Trophoblast cell (in vitro differentiated cells and primary cell): ENCODE measurements around the gene HAUS3.

Experiments used
- DNase-seq, 2 donors: peaks; one replicate each; pipeline ENCODE4 v3.0.0-alpha.2; 2016
- H2AFZ ChIP-seq: 2 replicates; pipeline ENCODE4 v1.6.1; 2013; ENCODE audit warnings: low read length, moderate library complexity, mild to moderate bottlenecking; ENCODE audit not compliant: insufficient read depth, poor library complexity
- H2AK5ac ChIP-seq: 2 replicates; pipeline ENCODE4 v1.6.1; 2013; ENCODE audit warnings: mild to moderate bottlenecking, low read length
- H2BK120ac ChIP-seq: 2 replicates; pipeline ENCODE4 v1.6.1; 2013; ENCODE audit warnings: low read length, mild to moderate bottlenecking, moderate library complexity; ENCODE audit not compliant: insufficient read depth, poor library complexity
- H2BK12ac ChIP-seq: 2 replicates; pipeline ENCODE4 v1.6.1; 2013; ENCODE audit warnings: mild to moderate bottlenecking, low read length, moderate library complexity
- H2BK5ac ChIP-seq: 2 replicates; pipeline ENCODE4 v1.6.1; 2013; ENCODE audit warnings: low read length, low read depth, moderate library complexity, mild to moderate bottlenecking; ENCODE audit not compliant: poor library complexity
- H3K14ac ChIP-seq: 2 replicates; pipeline ENCODE4 v1.6.1; 2013; ENCODE audit warnings: mild to moderate bottlenecking, low read length
- H3K18ac ChIP-seq: 2 replicates; pipeline ENCODE4 v1.6.1; 2013; ENCODE audit warnings: mild to moderate bottlenecking, low read length
- H3K23ac ChIP-seq: 2 replicates; pipeline ENCODE4 v1.6.1; 2013; ENCODE audit warnings: low read length
- H3K27ac ChIP-seq: 2 replicates; pipeline ENCODE4 v1.5.1; 2013; ENCODE audit warnings: low read depth, mild to moderate bottlenecking, inconsistent platforms, low read length, moderate library complexity
- H3K27me3 ChIP-seq: 2 replicates; pipeline ENCODE4 v1.6.1; 2013; ENCODE audit warnings: inconsistent platforms, mild to moderate bottlenecking, low read length, moderate library complexity; ENCODE audit not compliant: insufficient read depth
- H3K36me3 ChIP-seq, 2 experiments: 1 replicate in 1 of 2; 2 replicates in 1 of 2; pipeline ENCODE4 v1.6.1; 2013; ENCODE audit warnings: low read length in 2 of 2, mild to moderate bottlenecking in 2 of 2, moderate library complexity in 1 of 2; ENCODE audit not compliant: insufficient read depth in 2 of 2, control insufficient read depth in 1 of 2
- H3K4ac ChIP-seq: 2 replicates; pipeline ENCODE4 v1.6.1; 2013; ENCODE audit warnings: low read depth, mild to moderate bottlenecking, low read length, moderate library complexity
- H3K4me1 ChIP-seq, 2 experiments: 1 replicate in 1 of 2; 2 replicates in 1 of 2; pipeline ENCODE4 v1.6.1; 2013; ENCODE audit warnings: low read length in 2 of 2, mild to moderate bottlenecking in 2 of 2, moderate library complexity in 1 of 2; ENCODE audit not compliant: insufficient read depth in 2 of 2, control insufficient read depth in 1 of 2
- H3K4me2 ChIP-seq: 2 replicates; pipeline ENCODE4 v1.6.1; 2013; ENCODE audit warnings: inconsistent platforms, mild to moderate bottlenecking, low read length, moderate library complexity
- H3K4me3 ChIP-seq: 2 replicates; pipeline ENCODE4 v1.5.1; 2013; ENCODE audit warnings: mild to moderate bottlenecking, low read depth, low read length, inconsistent platforms
- H3K79me1 ChIP-seq: one replicate; pipeline ENCODE4 v1.6.1; 2013; ENCODE audit warnings: low read length
- H3K79me2 ChIP-seq: 2 replicates; pipeline ENCODE4 v1.6.1; 2013; ENCODE audit warnings: low read length, mild to moderate bottlenecking; ENCODE audit not compliant: control insufficient read depth, insufficient read depth, poor library complexity
- H3K9ac ChIP-seq: 2 replicates; pipeline ENCODE4 v1.6.1; 2013; ENCODE audit warnings: mild to moderate bottlenecking, low read length
- H3K9me3 ChIP-seq: 2 replicates; pipeline ENCODE4 v1.6.1; 2013; ENCODE audit warnings: low read depth, mild to moderate bottlenecking, control low read depth, inconsistent platforms, low read length; ENCODE audit not compliant: insufficient read depth
- H4K12ac ChIP-seq: 2 replicates; pipeline ENCODE4 v1.6.1; 2013; ENCODE audit warnings: low read depth, mild to moderate bottlenecking, low read length, moderate library complexity
- H4K8ac ChIP-seq: 2 replicates; pipeline ENCODE4 v1.6.1; 2013; ENCODE audit warnings: low read depth, mild to moderate bottlenecking, low read length, moderate library complexity
- H4K91ac ChIP-seq: one replicate; pipeline ENCODE4 v1.6.1; 2013; ENCODE audit warnings: low read depth, mild to moderate bottlenecking, low read length, moderate library complexity
- WGBS: extraction: QIAGEN DNeasy Blood & Tissue Kit; methylation state at CpG from one replicate; pipeline ENCODE4 v1.1.7; 2013; ENCODE audit warnings: missing lambda C conversion rate; ENCODE audit not compliant: insufficient read length, insufficient coverage; ENCODE audit errors: extremely low coverage; 5-methylcytosine and 5-hydroxymethylcytosine counted together

HAUS3 gene

GRCh38 chr4:2283199-2283711 is 41.3 kb upstream of the HAUS3 start:
- Histone ChIP-seq H2BK120ac (no peak overlapping the region), H3K79me1 (no peaks in the 10 kb centered on the region), H3K14ac (no peak overlapping the region), H3K4me1 (peaks cover 0 to 4% of the 10 kb centered on the region in 2 experiments), H4K8ac (no peak overlapping the region), H2AK5ac (no peak overlapping the region), H3K36me3 (no peaks in the 10 kb centered on the region), H2AFZ (no peak overlapping the region), H4K91ac (no peak overlapping the region), H3K9me3 (no peaks in the 10 kb centered on the region), H3K79me2 (no peaks in the 10 kb centered on the region), H2BK12ac (no peak overlapping the region), H3K4me2 (no peak overlapping the region), H4K12ac (no peak overlapping the region), H3K4ac (no peak overlapping the region), H3K9ac (no peak overlapping the region), H2BK5ac (no peak overlapping the region), H3K27ac (no peak overlapping the region), H3K4me3 (no peak overlapping the region), H3K23ac (no peak overlapping the region), H3K18ac (no peak overlapping the region), H3K27me3 (no peaks in the 10 kb centered on the region)
- DNase-seq: no peak
- 100% methylated on average over 2 of the region's 3 CpGs for WGBS

- H3K4ac ChIP-seq: no peak overlapping the region
- no peak overlapping the region for H2BK12ac ChIP-seq
- no peaks in the 10 kb centered on the region for H3K27me3 ChIP-seq
- H4K91ac ChIP-seq: no peak overlapping the region
- no peaks in the 10 kb centered on the region for H3K9me3 ChIP-seq
- no peaks in the 10 kb centered on the region for H3K79me2 ChIP-seq
- H3K14ac ChIP-seq: no peak overlapping the region
- H3K4me2 ChIP-seq: no peak overlapping the region
- no peak overlapping the region for H4K8ac ChIP-seq
- H2BK5ac ChIP-seq: no peak overlapping the region
- no peak overlapping the region for H3K9ac ChIP-seq
- no peaks in the 10 kb centered on the region for H3K36me3 ChIP-seq
- no peak overlapping the region for H2AK5ac ChIP-seq
- peaks cover 0 to 4% of the 10 kb centered on the region in 2 experiments for H3K4me1 ChIP-seq
- H3K27ac ChIP-seq: no peak overlapping the region
- no peak overlapping the region for H4K12ac ChIP-seq
- WGBS: no CpG with 5 or more reads among the region's 10 CpGs
- H3K18ac ChIP-seq: no peak overlapping the region
- no peaks in the 10 kb centered on the region for H3K79me1 ChIP-seq
- no peak for DNase-seq
- no peak overlapping the region for H3K23ac ChIP-seq
- H3K4me3 ChIP-seq: no peak overlapping the region
- no peak overlapping the region for H2BK120ac ChIP-seq
- H2AFZ ChIP-seq: no peak overlapping the region
Observed at GRCh38 chr4:2281575-2282343, 39.8 kb upstream of the HAUS3 start.

GRCh38 chr4:2280531-2281300 is 38.8 kb upstream of the HAUS3 start:
- Histone ChIP-seq H2BK12ac (no peak overlapping the region), H3K18ac (no peak overlapping the region), H3K4me1 (peaks cover 0 to 3% of the 10 kb centered on the region in 2 experiments), H2AK5ac (no peak overlapping the region), H4K12ac (no peak overlapping the region), H3K9me3 (peaks cover 2% of the 10 kb centered on the region), H2AFZ (no peak overlapping the region), H3K27ac (no peak overlapping the region), H3K27me3 (no peaks in the 10 kb centered on the region), H3K9ac (no peak overlapping the region), H3K14ac (no peak overlapping the region), H3K4me3 (no peak overlapping the region), H4K8ac (no peak overlapping the region), H2BK120ac (no peak overlapping the region), H3K4ac (no peak overlapping the region), H3K36me3 (no peaks in the 10 kb centered on the region), H3K4me2 (no peak overlapping the region), H4K91ac (no peak overlapping the region), H3K23ac (no peak overlapping the region), H3K79me2 (no peaks in the 10 kb centered on the region), H3K79me1 (no peaks in the 10 kb centered on the region), H2BK5ac (no peak overlapping the region)
- no CpG with 5 or more reads among the region's 13 CpGs for WGBS
- no peak for DNase-seq

- Histone ChIP-seq H2AFZ (no peak overlapping the region), H2BK12ac (no peak overlapping the region)
- WGBS: no CpG with 5 or more reads among the region's 9 CpGs
Observed at GRCh38 chr4:2277956-2278355, 36.0 kb upstream of the HAUS3 start.

More at GRCh38 chr4:2277956-2278355, 36.0 kb upstream of the HAUS3 start:
- no peak overlapping the region for H4K8ac ChIP-seq
- H3K18ac ChIP-seq: no peak overlapping the region
- H4K12ac ChIP-seq: no peak overlapping the region
- H3K27ac ChIP-seq: no peak overlapping the region
- no peak overlapping the region for H3K4me2 ChIP-seq
- H3K27me3 ChIP-seq: no peaks in the 10 kb centered on the region
- no peaks in the 10 kb centered on the region for H3K4me1 ChIP-seq
- no peaks in the 10 kb centered on the region for H3K36me3 ChIP-seq
- H3K23ac ChIP-seq: no peak overlapping the region
- H3K14ac ChIP-seq: no peak overlapping the region
- H2BK120ac ChIP-seq: no peak overlapping the region
- DNase-seq: no peak
- H3K4me3 ChIP-seq: no peak overlapping the region
- H3K79me2 ChIP-seq: no peaks in the 10 kb centered on the region
- H3K9me3 ChIP-seq: peaks cover 2% of the 10 kb centered on the region
- no peak overlapping the region for H4K91ac ChIP-seq
- H2BK5ac ChIP-seq: no peak overlapping the region
- no peaks in the 10 kb centered on the region for H3K79me1 ChIP-seq
- no peak overlapping the region for H3K9ac ChIP-seq
- H2AK5ac ChIP-seq: no peak overlapping the region
- H3K4ac ChIP-seq: no peak overlapping the region
